PFSK-1 (cell line): Measurements from ENCODE around the gene NRXN3.

Source experiments
- FOXP2 ChIP-seq: optimal IDR thresholded peaks from 2 replicates; pipeline ENCODE3; 2011; ENCODE audit warnings: borderline replicate concordance, control low read depth, inconsistent platforms; ENCODE audit not compliant: insufficient read depth; ENCODE audit errors: extremely low read length, extremely low read depth
- POLR2AphosphoS5 ChIP-seq: IDR thresholded peaks from 2 replicates; pipeline ENCODE4 v1.6.1; 2012; ENCODE audit warnings: low read depth, mild to moderate bottlenecking, control low read depth, low read length, moderate library complexity
- REST ChIP-seq, 2 experiments: IDR thresholded peaks; 2 replicates each; pipeline versions ENCODE4 v1.6.1 to v1.8.0; 2011 to 2012; ENCODE audit warnings: low read depth in 2 of 2, low read length in 2 of 2, control low read depth in 1 of 2, inconsistent platforms in 1 of 2, mild to moderate bottlenecking in 1 of 2, moderate library complexity in 1 of 2; ENCODE audit not compliant: insufficient read depth in 1 of 2
- SIN3A ChIP-seq: IDR thresholded peaks from 2 replicates; pipeline ENCODE4 v1.6.1; 2012; ENCODE audit warnings: mild to moderate bottlenecking, low read length, moderate library complexity, borderline replicate concordance; ENCODE audit not compliant: insufficient read depth
- TAF1 ChIP-seq: IDR thresholded peaks from 2 replicates; pipeline ENCODE4 v1.6.1; 2012; ENCODE audit warnings: low read length, control low read depth, borderline replicate concordance; ENCODE audit not compliant: insufficient read depth

Gene NRXN3

GRCh38 chr14:79899610-79900009 is 1729.4 kb downstream of the NRXN3 start:
- TF ChIP-seq TAF1 (no peak), FOXP2 (no peak), POLR2AphosphoS5 (no peak), REST (IDR thresholded peaks at IDR 0.05; ENCODE audit: insufficient read depth in 1 of 2, low read depth in 2 of 2, low read length in 2 of 2) (no peak), SIN3A (no peak)

GRCh38 chr14:79904497-79904896 is 1734.3 kb downstream of the NRXN3 start:
- TF ChIP-seq FOXP2 (no peak), POLR2AphosphoS5 (no peak), REST (IDR thresholded peaks at IDR 0.05; ENCODE audit: insufficient read depth in 1 of 2, low read depth in 2 of 2, low read length in 2 of 2) (no peak), SIN3A (no peak), TAF1 (no peak)

GRCh38 chr14:79906994-79907393 is 1736.8 kb downstream of the NRXN3 start:
- no peak for TF ChIP-seq FOXP2
- no peak for TF ChIP-seq TAF1
- no peak for TF ChIP-seq REST (IDR thresholded peaks at IDR 0.05; ENCODE audit: insufficient read depth in 1 of 2, low read depth in 2 of 2, low read length in 2 of 2)
- no peak for TF ChIP-seq SIN3A

DNA sequence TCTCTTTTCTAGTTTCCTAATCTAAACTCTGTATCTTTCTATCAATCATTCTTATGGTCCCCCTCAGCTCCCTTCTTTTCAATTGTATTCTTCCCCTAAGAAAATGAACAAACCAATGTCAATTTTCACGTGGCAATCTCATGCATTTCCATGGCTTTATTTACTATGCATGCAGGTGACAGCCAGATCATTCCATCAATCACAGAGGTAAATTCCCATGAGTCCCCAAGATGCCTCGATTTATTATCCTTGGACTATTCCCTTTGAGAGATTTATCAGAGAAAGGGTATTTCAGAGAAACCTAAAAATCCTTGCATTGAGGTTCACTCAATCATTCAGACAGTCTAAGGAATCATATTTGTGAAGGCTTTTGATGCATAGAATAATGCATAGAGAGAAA is 1739.9 kb downstream of the NRXN3 start:
- no peak for TF ChIP-seq TAF1
- TF ChIP-seq REST (IDR thresholded peaks at IDR 0.05; ENCODE audit: insufficient read depth in 1 of 2, low read depth in 2 of 2, low read length in 2 of 2), result no peak
- no peak for TF ChIP-seq FOXP2
- no peak for TF ChIP-seq POLR2AphosphoS5
- no peak for TF ChIP-seq SIN3A

- TF ChIP-seq POLR2AphosphoS5 (no peak), TAF1 (no peak), REST (IDR thresholded peaks at IDR 0.05; ENCODE audit: insufficient read depth in 1 of 2, low read depth in 2 of 2, low read length in 2 of 2) (no peak), FOXP2 (no peak), SIN3A (no peak)
Measured at GRCh38 chr14:79911744-79912143, 1741.6 kb downstream of the NRXN3 start.
